Pons (tissue), 1 donor: Measurements from ENCODE around the gene SP9.

Source experiments
- DNase-seq: peaks from one replicate; pipeline ENCODE4 v3.0.0-alpha.2; 2016; ENCODE audit warnings: low spot score

SP9 gene

GRCh38 chr2:174333372-174334277 lies 1.1 kb upstream of the SP9 start:
- no peak for DNase-seq

DNA sequence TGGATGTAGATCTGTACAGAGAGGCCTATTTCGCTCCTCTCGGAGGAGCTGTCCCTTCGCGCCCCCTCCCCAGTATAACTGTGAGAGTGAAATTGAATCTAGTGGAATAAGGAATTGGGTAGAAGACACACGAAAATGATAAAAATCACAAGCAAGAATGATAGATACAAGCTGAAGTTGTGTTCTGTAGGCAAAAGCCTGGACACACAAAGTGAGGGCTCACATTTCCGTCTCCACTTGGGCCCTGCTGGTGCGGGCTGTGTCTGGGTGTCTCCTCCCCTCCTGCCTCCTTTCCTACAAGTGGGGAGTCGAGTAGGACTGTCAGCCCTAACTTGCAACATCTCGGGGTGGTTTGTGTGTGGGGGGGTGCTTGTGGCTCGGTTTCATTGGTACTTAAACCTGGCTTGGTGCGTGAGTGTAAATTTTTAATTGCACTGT lies 457 bp upstream of the SP9 start:
- DNase-seq: no peak

DNA sequence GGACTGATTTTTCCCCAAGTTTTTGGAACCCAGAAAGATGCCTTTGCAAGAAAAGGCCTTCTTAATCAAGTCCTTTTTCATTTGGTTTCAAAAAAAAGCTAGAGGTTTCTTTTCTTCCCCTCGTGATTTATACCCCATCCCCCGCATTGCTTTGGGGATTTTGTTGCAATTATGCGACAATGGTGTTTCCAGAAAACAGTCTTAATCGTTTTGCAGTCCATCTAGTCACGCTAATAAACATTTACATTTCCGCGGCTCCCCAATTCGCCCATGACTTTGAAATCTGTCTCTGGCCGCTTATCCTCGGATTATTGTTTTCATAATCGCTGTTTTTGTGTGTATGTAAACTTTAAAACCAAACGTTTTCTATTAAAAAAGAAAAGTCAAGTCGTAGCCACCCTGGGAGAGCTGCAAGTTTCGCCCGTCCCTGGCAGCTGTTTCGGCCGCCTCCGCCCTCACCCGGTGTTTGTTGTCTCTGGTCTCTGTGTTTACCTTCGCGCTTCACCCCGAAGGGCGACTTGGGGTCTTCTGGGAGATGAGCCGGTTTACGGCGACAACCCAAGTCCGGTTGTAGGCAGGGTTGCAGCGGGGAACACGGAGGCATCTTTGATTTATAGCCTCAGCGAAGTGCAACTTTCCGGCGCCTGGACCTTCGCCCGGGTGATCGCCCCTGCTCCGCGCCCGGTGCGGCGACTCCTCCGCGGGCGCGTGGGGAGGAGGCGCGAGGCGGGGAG lies 667 bp downstream of the SP9 start:
- DNase-seq: no peak

DNA sequence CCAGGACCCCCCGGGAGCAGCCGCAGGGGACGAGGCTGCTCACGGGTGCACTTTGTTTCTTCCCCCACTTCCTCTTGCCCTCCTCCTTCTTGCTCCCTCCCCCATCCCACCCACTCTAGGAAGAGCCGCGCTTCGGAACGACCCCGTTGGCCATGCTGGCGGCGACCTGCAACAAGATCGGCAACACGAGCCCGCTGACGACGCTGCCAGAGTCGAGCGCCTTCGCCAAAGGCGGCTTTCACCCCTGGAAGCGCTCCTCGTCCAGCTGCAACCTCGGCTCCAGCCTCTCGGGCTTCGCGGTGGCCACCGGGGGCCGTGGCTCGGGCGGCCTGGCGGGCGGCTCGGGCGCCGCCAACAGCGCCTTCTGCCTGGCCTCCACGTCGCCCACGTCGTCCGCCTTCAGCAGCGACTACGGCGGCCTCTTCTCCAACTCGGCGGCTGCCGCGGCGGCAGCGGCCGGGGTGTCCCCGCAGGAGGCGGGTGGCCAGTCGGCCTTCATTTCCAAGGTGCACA lies 1.3 kb downstream of the SP9 start:
- no peak for DNase-seq

DNA sequence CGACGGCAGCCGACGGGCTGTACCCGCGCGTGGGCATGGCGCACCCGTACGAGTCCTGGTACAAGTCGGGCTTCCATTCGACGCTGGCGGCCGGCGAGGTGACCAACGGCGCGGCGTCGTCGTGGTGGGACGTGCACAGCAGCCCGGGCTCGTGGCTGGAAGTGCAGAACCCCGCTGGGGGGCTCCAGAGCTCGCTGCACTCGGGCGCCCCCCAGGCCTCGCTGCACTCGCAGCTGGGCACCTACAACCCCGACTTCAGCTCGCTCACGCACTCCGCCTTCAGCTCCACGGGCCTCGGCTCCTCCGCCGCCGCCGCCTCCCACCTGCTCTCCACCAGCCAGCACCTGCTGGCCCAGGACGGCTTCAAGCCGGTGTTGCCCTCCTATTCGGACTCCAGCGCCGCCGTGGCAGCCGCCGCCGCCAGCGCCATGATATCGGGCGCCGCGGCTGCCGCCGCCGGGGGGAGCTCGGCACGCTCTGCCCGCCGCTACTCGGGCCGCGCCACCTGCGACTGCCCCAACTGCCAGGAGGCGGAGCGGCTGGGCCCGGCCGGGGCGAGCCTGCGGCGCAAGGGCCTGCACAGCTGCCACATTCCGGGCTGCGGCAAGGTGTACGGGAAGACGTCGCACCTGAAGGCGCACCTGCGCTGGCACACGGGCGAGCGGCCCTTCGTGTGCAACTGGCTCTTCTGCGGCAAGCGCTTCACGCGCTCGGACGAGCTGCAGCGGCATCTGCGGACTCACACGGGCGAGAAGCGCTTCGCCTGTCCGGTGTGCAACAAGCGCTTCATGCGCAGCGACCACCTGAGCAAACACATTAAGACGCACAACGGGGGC lies 2.0 kb downstream of the SP9 start:
- no peak for DNase-seq

DNA sequence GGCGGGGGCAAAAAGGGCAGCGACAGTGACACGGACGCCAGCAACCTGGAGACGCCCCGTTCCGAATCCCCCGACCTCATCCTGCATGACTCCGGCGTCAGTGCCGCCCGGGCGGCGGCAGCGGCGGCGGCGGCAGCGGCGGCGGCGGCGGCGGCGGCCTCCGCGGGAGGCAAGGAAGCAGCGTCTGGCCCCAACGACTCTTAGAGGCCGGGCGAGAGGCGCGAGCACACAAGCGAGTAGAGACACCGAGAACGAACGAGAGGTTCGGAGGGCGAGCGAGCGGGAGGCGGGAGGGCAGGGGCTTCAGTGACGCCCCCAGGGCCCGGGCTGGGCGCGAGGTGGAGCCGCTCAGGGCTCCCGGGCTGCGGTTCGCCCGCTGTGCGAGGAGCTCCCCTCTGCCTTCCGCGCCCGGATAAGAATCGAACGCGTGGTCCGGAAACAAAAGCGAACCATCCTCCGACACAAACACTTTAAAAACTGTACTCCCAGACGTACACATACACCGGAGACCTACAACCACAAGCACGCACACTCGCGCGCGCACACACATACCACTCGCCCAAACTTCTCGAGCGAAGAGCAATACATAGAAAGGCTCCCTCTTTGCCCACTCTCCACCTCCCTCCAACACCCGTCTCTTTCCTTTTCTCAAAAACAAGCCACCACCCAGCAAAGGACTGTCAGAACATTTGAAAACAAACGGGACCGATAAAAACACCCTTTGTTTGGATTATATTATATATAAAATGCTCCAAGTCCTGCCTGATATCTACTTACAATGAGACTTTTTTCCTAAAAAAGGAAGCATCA lies 2.8 kb downstream of the SP9 start:
- no peak for DNase-seq

DNA sequence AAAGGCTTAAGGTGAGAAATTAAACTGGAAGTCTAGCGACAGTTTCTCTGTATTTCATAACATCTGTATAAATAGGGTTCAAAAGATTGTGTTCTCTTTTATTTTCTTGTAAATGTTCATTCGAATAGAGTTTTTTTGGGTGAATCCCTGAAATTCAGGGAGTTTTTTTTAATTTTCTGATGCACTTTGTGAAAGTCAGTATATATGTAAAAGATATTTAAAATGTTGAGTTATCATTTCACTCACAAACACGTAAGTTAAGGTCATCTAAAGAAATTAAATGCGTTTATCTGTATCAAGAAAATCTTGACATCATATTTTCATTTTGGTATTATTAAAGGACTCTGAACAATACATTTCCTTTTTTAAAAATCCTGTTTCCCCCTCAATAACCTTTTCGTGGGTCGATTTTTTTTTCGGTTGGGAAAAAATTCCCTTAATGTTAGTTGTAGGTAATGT lies 3.4 kb downstream of the SP9 start:
- no peak for DNase-seq

GRCh38 chr2:174338671-174339560 lies 4.2 kb downstream of the SP9 start:
- no peak for DNase-seq

DNA sequence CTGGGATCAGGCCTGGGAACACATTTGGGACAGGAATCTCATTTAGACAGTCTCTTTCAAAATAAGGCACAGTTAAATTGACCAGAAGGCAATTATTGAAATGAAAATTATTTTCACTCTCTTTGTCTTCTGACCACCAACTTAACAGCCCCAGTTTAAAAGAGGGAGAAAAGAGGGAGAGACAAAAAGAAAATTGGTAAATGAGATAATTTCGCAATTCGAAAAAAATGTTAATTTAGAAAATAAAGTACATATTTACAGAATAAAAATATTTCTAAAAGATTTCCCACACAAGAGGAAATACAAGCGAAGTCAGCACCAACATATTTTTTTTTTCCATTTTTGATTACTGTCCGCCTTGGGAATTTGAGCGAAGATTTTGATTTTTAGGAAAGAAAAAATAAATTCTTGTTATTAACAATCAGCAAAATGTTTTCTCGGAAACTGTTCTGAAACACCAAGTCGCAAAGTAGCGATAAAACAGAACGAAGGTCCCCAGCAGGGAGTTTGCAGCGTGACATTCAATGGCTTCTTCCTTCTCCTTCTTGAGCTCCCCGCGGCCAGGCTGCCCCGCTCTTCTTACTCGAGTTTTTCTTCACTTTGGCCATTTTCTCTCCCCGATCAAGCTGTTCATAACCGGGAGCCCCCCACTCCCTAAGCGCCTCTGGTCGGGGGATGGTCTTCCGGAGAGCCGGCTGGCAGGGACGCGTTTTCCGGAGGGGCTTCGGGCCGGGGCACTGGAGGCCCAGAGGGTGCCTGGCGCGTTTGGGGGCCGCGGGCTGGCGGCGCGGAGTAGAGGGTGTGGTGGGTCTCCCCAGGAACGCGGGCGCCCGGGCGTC lies 5.0 kb downstream of the SP9 start:
- DNase-seq: no peak

GRCh38 chr2:174340400-174341292 lies 5.9 kb downstream of the SP9 start:
- no peak for DNase-seq

DNA sequence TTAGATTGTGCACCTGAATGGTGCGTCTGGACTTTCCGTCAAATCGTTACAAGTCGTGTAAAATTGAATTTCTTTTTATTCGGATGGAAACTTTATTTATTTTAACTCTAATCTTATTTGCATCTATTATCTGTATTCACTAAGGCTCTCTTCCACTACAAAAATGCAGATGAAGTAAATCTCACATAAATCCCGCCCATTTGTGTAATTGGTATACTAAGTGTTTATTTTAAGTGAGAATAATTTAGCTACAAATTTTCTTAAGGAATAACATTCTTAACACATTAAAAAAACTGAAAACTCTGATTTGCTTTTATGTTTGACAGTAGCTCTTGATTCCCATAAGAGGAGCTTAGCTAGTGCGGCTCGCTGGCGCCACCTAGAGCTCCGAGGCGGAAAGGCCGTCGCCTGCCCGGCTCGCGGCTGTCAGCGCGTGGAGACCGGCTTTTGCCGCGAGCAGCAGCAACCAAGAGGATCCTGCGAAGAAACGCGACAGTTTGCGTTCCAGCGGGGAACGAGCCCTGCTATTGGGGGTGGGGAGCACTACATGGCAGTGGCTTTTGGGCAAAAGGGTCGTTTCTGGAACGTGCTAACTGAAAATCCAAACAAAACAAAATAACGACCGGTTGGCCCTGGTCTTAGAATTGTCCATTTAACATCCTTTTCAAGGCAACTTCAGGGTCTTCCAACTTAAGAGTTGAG lies 6.7 kb downstream of the SP9 start:
- peak; percentile 86 for DNase-seq

DNA sequence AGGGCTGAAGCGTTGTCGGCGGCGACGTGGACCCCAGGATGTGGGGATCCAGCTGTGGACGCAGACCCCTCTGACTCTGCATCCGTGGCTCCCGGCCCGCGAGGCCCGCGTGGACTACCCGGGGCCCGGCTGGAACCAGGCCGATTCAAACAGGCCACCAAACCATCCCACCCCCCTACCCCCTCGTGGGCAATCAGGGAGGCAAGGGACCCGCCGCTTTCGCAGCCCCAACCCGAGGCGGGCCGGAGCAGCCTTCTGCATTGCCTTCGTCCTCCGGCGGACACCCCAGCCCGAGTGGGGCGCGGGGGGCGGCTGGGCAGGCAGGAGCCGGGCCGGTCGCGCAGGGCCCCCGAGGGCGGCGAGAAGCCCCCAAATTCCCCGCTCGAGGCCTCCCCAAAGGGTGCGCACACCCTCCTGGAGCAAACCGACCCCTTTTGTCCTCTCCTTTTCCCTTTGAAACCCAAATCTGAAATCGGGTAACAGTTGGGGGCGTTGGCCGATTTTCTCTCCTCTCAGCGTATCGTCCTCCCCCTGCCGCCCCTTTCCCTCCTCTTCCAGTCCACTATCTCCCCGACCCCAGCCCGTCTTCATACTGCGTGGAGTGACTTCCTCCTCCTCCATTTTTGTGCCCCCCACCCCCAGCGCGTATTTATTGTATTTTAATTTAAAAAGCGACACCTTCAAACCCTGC lies 7.4 kb downstream of the SP9 start:
- no peak for DNase-seq

GRCh38 chr2:174342686-174343342 lies 8.1 kb downstream of the SP9 start:
- DNase-seq: no peak

DNA sequence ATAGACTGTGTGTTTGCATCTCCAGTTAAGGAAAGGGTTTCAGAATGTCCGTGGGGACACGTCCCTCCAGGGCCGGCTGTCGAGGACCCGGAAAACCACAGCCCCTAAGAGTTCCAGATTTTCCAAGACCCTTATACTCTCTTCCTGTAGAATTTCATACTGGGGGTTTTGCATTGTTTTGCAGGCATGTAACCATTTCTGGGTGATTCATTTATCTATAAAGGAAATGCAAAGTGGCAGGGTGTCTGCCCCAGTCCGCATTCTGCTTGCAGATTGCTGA lies 8.5 kb downstream of the SP9 start:
- DNase-seq: no peak

GRCh38 chr2:174343623-174344455 lies 9.1 kb downstream of the SP9 start:
- DNase-seq: no peak
